SU-DHL-6 (cell line): ENCODE measurements around the gene ZHX3.

Source experiments
- CTCF ChIP-seq: fragments of 200-600 bp; sonication (generic); IDR thresholded peaks from one replicate; pipeline ENCODE4 v1.5.1; 2017; ENCODE audit warnings: antibody characterized with exemption, mild to moderate bottlenecking, low read length, moderate library complexity; ENCODE audit not compliant: insufficient read depth, poor library complexity, severe bottlenecking
- EZH2phosphoT487 ChIP-seq: fragments of 200-600 bp; sonication (generic), shearing (Covaris generic); conservative IDR thresholded peaks from 2 replicates; pipeline ENCODE4 v1.6.1; 2018; ENCODE audit warnings: mild to moderate bottlenecking, antibody characterized with exemption, low read length, moderate library complexity, mixed read lengths

GRCh38 chr20:41174373-41174772 is 143.2 kb downstream of the ZHX3 start:
- TF ChIP-seq CTCF (no peak), EZH2phosphoT487 (no peak)
